K562 (cell line): ENCODE results near the gene CCDC117.

Experiments
- CTCF ChIP-seq, 3 experiments: IDR thresholded peaks in 2 of 3; conservative IDR thresholded peaks in 1 of 3; 2 replicates each; pipeline ENCODE4 v1.5.1; 2011 to 2012; ENCODE audit warnings: low read length in 3 of 3, mild to moderate bottlenecking in 3 of 3, control low read depth in 2 of 3, improper control_type of control experiment in 1 of 3, inconsistent platforms in 1 of 3, low read depth in 1 of 3, mixed read lengths in 1 of 3, moderate library complexity in 1 of 3; ENCODE audit not compliant: insufficient read depth in 2 of 3
- EZH2 ChIP-seq: IDR thresholded peaks from 2 replicates; pipeline ENCODE4 v1.6.1; 2012; ENCODE audit warnings: low read depth, mild to moderate bottlenecking, inconsistent platforms, low read length, borderline replicate concordance
- HDAC6 ChIP-seq: IDR thresholded peaks from 2 replicates; pipeline ENCODE4 v1.6.1; 2012; ENCODE audit warnings: low read depth, mild to moderate bottlenecking, control low read depth, inconsistent platforms, low read length, moderate library complexity
- MYNN ChIP-seq, 2 experiments: sonication (generic); formaldehyde crosslinking in 1 of 2; IDR thresholded peaks; 2 replicates each; pipeline versions ENCODE4 v1.5.0 to v1.6.1; 2016 to 2020; ENCODE audit warnings: antibody characterized with exemption in 1 of 2, missing genetic modification reagents in 1 of 2
- PKNOX1 ChIP-seq: fragments of 450-650 bp; IDR thresholded peaks from 2 replicates; pipeline ENCODE4 v1.6.1; 2016
- POLR2AphosphoS5 ChIP-seq: IDR thresholded peaks from 2 replicates; pipeline ENCODE4 v1.6.1; 2011; ENCODE audit warnings: mild to moderate bottlenecking, low read depth, low read length, moderate library complexity; ENCODE audit not compliant: control insufficient read depth, insufficient read depth
- RREB1 ChIP-seq: fragments of 250-450 bp; sonication (Bioruptor Pico); IDR thresholded peaks from 2 replicates; pipeline ENCODE4 v1.4.0; 2020
- SMC3 ChIP-seq: conservative IDR thresholded peaks from 2 replicates; pipeline ENCODE4 v1.6.1; 2011; ENCODE audit warnings: low read depth, low read length, improper control_type of control experiment; ENCODE audit not compliant: insufficient read depth
- ZNF134 ChIP-seq: fragments of 250-450 bp; sonication (Bioruptor Pico); conservative IDR thresholded peaks from 2 replicates; pipeline ENCODE4 v1.4.0; 2020
- TF ChIP-seq, protein P1 (sequence below): fragments of 450-650 bp; IDR thresholded peaks from 2 replicates; pipeline ENCODE4 v1.6.1; 2018; ENCODE audit not compliant: partially characterized antibody

- TF ChIP-seq RREB1 (CRISPR knock-in tag): no peak
- no peak for TF ChIP-seq MYNN (IDR thresholded peaks at IDR 0.05)
- TF ChIP-seq MYNN (CRISPR knock-in tag; IDR thresholded peaks at IDR 0.05): no peak
- TF ChIP-seq PKNOX1: no peak
- TF ChIP-seq POLR2AphosphoS5: no peak; the same call in 1 of the 2 replicates
- TF ChIP-seq ZNF134 (CRISPR knock-in tag): no peak
- no peak for TF ChIP-seq SMC3
- TF ChIP-seq CTCF (IDR thresholded peaks at IDR 0.05 in 2 of 3, conservative IDR thresholded peaks at IDR 0.05 in 1 of 3; ENCODE audit: insufficient read depth in 2 of 3, low read depth in 1 of 3, low read length in 3 of 3): no peak
- no peak for TF ChIP-seq EZH2
- TF ChIP-seq, protein P1, sequence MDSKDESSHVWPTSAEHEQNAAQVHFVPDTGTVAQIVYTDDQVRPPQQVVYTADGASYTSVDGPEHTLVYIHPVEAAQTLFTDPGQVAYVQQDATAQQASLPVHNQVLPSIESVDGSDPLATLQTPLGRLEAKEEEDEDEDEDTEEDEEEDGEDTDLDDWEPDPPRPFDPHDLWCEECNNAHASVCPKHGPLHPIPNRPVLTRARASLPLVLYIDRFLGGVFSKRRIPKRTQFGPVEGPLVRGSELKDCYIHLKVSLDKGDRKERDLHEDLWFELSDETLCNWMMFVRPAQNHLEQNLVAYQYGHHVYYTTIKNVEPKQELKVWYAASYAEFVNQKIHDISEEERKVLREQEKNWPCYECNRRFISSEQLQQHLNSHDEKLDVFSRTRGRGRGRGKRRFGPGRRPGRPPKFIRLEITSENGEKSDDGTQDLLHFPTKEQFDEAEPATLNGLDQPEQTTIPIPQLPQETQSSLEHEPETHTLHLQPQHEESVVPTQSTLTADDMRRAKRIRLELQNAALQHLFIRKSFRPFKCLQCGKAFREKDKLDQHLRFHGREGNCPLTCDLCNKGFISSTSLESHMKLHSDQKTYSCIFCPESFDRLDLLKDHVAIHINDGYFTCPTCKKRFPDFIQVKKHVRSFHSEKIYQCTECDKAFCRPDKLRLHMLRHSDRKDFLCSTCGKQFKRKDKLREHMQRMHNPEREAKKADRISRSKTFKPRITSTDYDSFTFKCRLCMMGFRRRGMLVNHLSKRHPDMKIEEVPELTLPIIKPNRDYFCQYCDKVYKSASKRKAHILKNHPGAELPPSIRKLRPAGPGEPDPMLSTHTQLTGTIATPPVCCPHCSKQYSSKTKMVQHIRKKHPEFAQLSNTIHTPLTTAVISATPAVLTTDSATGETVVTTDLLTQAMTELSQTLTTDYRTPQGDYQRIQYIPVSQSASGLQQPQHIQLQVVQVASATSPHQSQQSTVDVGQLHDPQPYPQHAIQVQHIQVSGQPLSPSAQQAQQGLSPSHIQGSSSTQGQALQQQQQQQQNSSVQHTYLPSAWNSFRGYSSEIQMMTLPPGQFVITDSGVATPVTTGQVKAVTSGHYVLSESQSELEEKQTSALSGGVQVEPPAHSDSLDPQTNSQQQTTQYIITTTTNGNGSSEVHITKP: no peak
- TF ChIP-seq HDAC6: no peak
These were observed 31.2 kb upstream of the CCDC117 start for GRCh38 chr22:28741200-28741784.
